Endothelial cell of umbilical vein (primary cell): ENCODE data around the gene CDYL. TPM values are rescaled to one million over a fixed set of nuclear protein-coding genes. Genes with fewer than 3 reads are reported as not detected.

Source experiments
- BruUV-seq: library from RNA; stranded (reverse); fragments of 400-500 nt; replicated peaks from 2 replicates; lab custom pipeline; 2021; lab: Mats Ljungman, UMichigan
- CTCF ChIA-PET: fragments of 300-600, 350-600 bp; sonication (Branson Sonifier 250); formaldehyde crosslinking; loops from one replicate; lab custom pipeline; 2021; ENCODE audit warnings: antibody characterized with exemption, inconsistent platforms; lab: Charles Lee
- POLR2A ChIA-PET: fragments of 300-600, 350-600 bp; sonication (Branson Sonifier 250); formaldehyde crosslinking; loops from one replicate; lab custom pipeline; 2021; ENCODE audit warnings: antibody characterized with exemption, inconsistent platforms; lab: Charles Lee
- DNase-seq: peaks from one replicate; pipeline ENCODE4 v3.0.0-alpha.2; 2011; ENCODE audit warnings: low read depth, low spot score
- FAIRE-seq: peaks from 2 replicates; lab custom pipeline; 2011; peaks lifted over from hg19 to GRCh38; lab: Jason Lieb, UNC
- H2AFZ ChIP-seq: 2 replicates; pipeline ENCODE4 v1.6.0; 2012; ENCODE audit warnings: low read depth, low read length, control low read depth, inconsistent platforms
- H3K27ac ChIP-seq: 2 replicates; pipeline ENCODE4 v1.5.1; 2011; ENCODE audit warnings: low read depth, mild to moderate bottlenecking, control low read depth, low read length, moderate library complexity; ENCODE audit not compliant: insufficient read depth
- H3K27me3 ChIP-seq, 2 experiments: 2 replicates each; pipeline versions ENCODE4 v1.6.0 to v1.6.1; 2011; ENCODE audit warnings: low read length in 2 of 2, mixed read lengths in 1 of 2; ENCODE audit not compliant: control insufficient read depth in 2 of 2, insufficient read depth in 2 of 2
- H3K36me3 ChIP-seq, 2 experiments: 2 replicates in 1 of 2; 3 replicates in 1 of 2; pipeline ENCODE4 v1.5.1; 2011; ENCODE audit warnings: low read length in 2 of 2, mild to moderate bottlenecking in 1 of 2, moderate library complexity in 1 of 2; ENCODE audit not compliant: control insufficient read depth in 2 of 2, insufficient read depth in 2 of 2; ENCODE audit errors: extremely low read depth in 1 of 2
- H3K4me1 ChIP-seq: 3 replicates; pipeline ENCODE4 v1.5.1; 2011; ENCODE audit warnings: mild to moderate bottlenecking, low read length; ENCODE audit not compliant: control insufficient read depth, insufficient read depth; ENCODE audit errors: extremely low read depth
- H3K4me2 ChIP-seq: 2 replicates; pipeline ENCODE4 v1.6.1; 2011; ENCODE audit warnings: low read length, control low read depth, mixed read lengths; ENCODE audit not compliant: insufficient read depth
- H3K4me3 ChIP-seq, 3 experiments: fragments of 200-600 bp in 1 of 3; sonication (generic), shearing (Covaris generic) in 1 of 3; replicated peaks in 1 of 3; 2 replicates each; pipeline ENCODE4 v1.5.1; 2011 to 2016; ENCODE audit warnings: control low read depth in 3 of 3, low read length in 3 of 3, mild to moderate bottlenecking in 2 of 3, inconsistent platforms in 1 of 3, low read depth in 1 of 3, moderate library complexity in 1 of 3; ENCODE audit not compliant: insufficient read depth in 1 of 3
- H3K79me2 ChIP-seq: 2 replicates; pipeline ENCODE4 v1.6.0; 2012; ENCODE audit warnings: low read length, inconsistent platforms; ENCODE audit not compliant: control insufficient read depth, insufficient read depth
- H3K9ac ChIP-seq: replicated peaks from 2 replicates; pipeline ENCODE3; 2011; ENCODE audit warnings: low read length, control low read depth; ENCODE audit not compliant: insufficient read depth; ENCODE audit errors: extremely low read depth
- H3K9me1 ChIP-seq: replicated peaks from 3 replicates; pipeline ENCODE4 v1.6.0; 2011; ENCODE audit warnings: mild to moderate bottlenecking, low read length; ENCODE audit not compliant: control insufficient read depth, insufficient read depth; ENCODE audit errors: extremely low read depth
- H3K9me3 ChIP-seq: replicated peaks from 2 replicates; pipeline ENCODE4 v1.5.1; 2012; ENCODE audit warnings: low read length, inconsistent platforms; ENCODE audit not compliant: control insufficient read depth, insufficient read depth
- H4K20me1 ChIP-seq: replicated peaks from 2 replicates; pipeline ENCODE3; 2011; ENCODE audit warnings: mild to moderate bottlenecking, low read length; ENCODE audit not compliant: control insufficient read depth, insufficient read depth; ENCODE audit errors: extremely low read depth
- CTCF ChIP-seq, 2 donors: IDR thresholded peaks; 1 replicate in 1 of 2; 2 replicates in 1 of 2; pipeline ENCODE4 v1.5.1; 2011; ENCODE audit warnings: low read length in 2 of 2, mild to moderate bottlenecking in 2 of 2, moderate library complexity in 2 of 2, control low read depth in 1 of 2, inconsistent platforms in 1 of 2, low read depth in 1 of 2; ENCODE audit not compliant: insufficient read depth in 1 of 2; ENCODE audit errors: extremely low read depth in 1 of 2
- EZH2 ChIP-seq: IDR thresholded peaks from 2 replicates; pipeline ENCODE4 v1.6.1; 2012; ENCODE audit warnings: borderline replicate concordance, low read depth, mild to moderate bottlenecking, moderate library complexity, low read length, inconsistent platforms; ENCODE audit not compliant: severe bottlenecking
- FOS ChIP-seq: IDR thresholded peaks from 2 replicates; pipeline ENCODE4 v1.6.1; 2011; ENCODE audit warnings: mild to moderate bottlenecking, low read length, moderate library complexity, borderline replicate concordance; ENCODE audit not compliant: insufficient read depth
- GATA2 ChIP-seq: IDR thresholded peaks from 2 replicates; pipeline ENCODE4 v1.7.0; 2011; ENCODE audit warnings: low read depth, mild to moderate bottlenecking, moderate library complexity, mixed read lengths, low read length; ENCODE audit not compliant: insufficient read length, insufficient read depth
- JUN ChIP-seq: IDR thresholded peaks from 2 replicates; pipeline ENCODE4 v1.6.1; 2011; ENCODE audit warnings: borderline replicate concordance, low read depth; ENCODE audit not compliant: insufficient read length, insufficient read depth
- MAX ChIP-seq: IDR thresholded peaks from 2 replicates; pipeline ENCODE4 v1.6.1; 2011; ENCODE audit not compliant: insufficient read depth, insufficient read length
- MYC ChIP-seq: IDR thresholded peaks from one replicate; pipeline ENCODE4 v1.6.1; 2011; ENCODE audit warnings: mild to moderate bottlenecking, low read depth, low read length
- POLR2A ChIP-seq: IDR thresholded peaks from 2 replicates; pipeline ENCODE4 v1.6.1; 2012; ENCODE audit warnings: low read depth, mild to moderate bottlenecking, control low read depth, low read length
- POLR2AphosphoS5 ChIP-seq: IDR thresholded peaks from 2 replicates; pipeline ENCODE4 v1.6.1; 2012; ENCODE audit warnings: low read depth, mild to moderate bottlenecking, control low read depth, low read length, moderate library complexity; ENCODE audit not compliant: insufficient read depth
- dilution Hi-C: fragments of 300-500 bp; cut with MboI; formaldehyde crosslinking; loops from one replicate; pipeline ENCODE4 v1.15.0; 2019; ENCODE audit warnings: low sequenced_read_pairs; ENCODE audit not compliant: extremely low pct_ligation_motif_present
- intact Hi-C: fragments of 100-400 bp; cut with micrococcal nuclease; formaldehyde crosslinking; loops from one replicate; pipeline ENCODE4 v1.10.0; 2022
- polyA plus RNA-seq, 4 experiments: library from polyadenylated mRNA; depleted of rRNA in 3 of 4; stranded (reverse) in 3 of 4; unstranded in 1 of 4; fragments of >200 nt; gene quantifications; 2 replicates each; pipeline versions ENCODE4 v1.2.1 to v1.2.3, GENCODE V29; 2011 to 2012; ENCODE audit warnings: missing spikeins in 1 of 4
- total RNA-seq: library from RNA; stranded (reverse); gene quantifications from 2 replicates; pipeline ENCODE4 v1.2.3, GENCODE V29; 2021

CDYL gene
- total and polyA plus RNA-seq, 2 donors (not counting 3 experiments of a cell fraction or from before 2014, with no cell fraction given), result 10.2 to 35.6 TPM

GRCh38 chr6:4822476-4822875 lies 46.3 kb downstream of the CDYL start:
- CTCF ChIA-PET, result no interaction called here
- intact Hi-C loops (no loop called here), dilution Hi-C loops (no loop called here)
- Histone ChIP-seq H3K9me1 (no peaks in the 10 kb centered on the region), H3K4me2 (no peak overlapping the region), H3K27me3 (no peaks in the 10 kb centered on the region), H3K27ac (no peak overlapping the region), H3K4me3 (no peak overlapping the region), H2AFZ (no peak overlapping the region), H3K9ac (no peak overlapping the region), H3K36me3 (no peaks in the 10 kb centered on the region), H3K9me3 (no peaks in the 10 kb centered on the region), H3K79me2 (peaks cover 65% of the 10 kb centered on the region), H4K20me1 (no peaks in the 10 kb centered on the region), H3K4me1 (no peaks in the 10 kb centered on the region)
- POLR2A ChIA-PET, result interaction anchor here (0.8 kb wide), 1 partner anchor 22 kb away, joined by 3 read pairs; no protein-coding TSS in a partner anchor
- BruUV-seq, result no TSS peak
- no peak for DNase-seq
- FAIRE-seq, result no peak
- TF ChIP-seq CTCF (IDR thresholded peaks at IDR 0.05; ENCODE audit: extremely low read depth in 1 of 2, insufficient read depth in 1 of 2, low read depth in 1 of 2, low read length in 2 of 2) (no peak), JUN (no peak), MAX (no peak), EZH2 (no peak), POLR2A (no peak), MYC (no peak), GATA2 (no peak), POLR2AphosphoS5 (no peak), FOS (no peak)
